SK-N-SH (cell line): ENCODE measurements around the gene PLD2. TPM values are rescaled to one million over a fixed set of nuclear protein-coding genes. Genes with fewer than 3 reads are reported as not detected.
"Not testable (repeated sequence)": the region's sequence is repeated elsewhere in the genome, so short reads cannot be mapped to it uniquely, and the experiment has no call there.

Experiments
- CTCF ChIA-PET: fragments of 300-600, 350-600 bp; formaldehyde crosslinking; extraction: SDS; loops from one replicate; lab custom pipeline; 2021; lab: Yijun Ruan, JAX
- POLR2A ChIA-PET: fragments of 350-600 bp; sonication (Branson Sonifier 250); formaldehyde crosslinking; extraction: SDS; loops from one replicate; lab custom pipeline; 2020; ENCODE audit warnings: antibody characterized with exemption, inconsistent platforms; lab: Yijun Ruan, JAX
- DNase-seq: peaks from one replicate; pipeline ENCODE4 v3.0.0; 2012
- H2AFZ ChIP-seq: fragments of 200-600 bp; sonication (generic); 2 replicates; pipeline ENCODE4 v1.8.1; 2016; ENCODE audit warnings: antibody characterized with exemption, mild to moderate bottlenecking, low read depth
- H3F3A ChIP-seq: fragments of 200-600 bp; sonication (generic); replicated peaks from 2 replicates; pipeline ENCODE3; 2016; ENCODE audit warnings: antibody characterized with exemption, mild to moderate bottlenecking; ENCODE audit not compliant: insufficient read depth
- H3K27ac ChIP-seq, 2 experiments: fragments of 200-500 bp in 1 of 2; fragments of 200-600 bp in 1 of 2; sonication (Bioruptor generic) in 1 of 2; sonication (generic), shearing (Covaris generic) in 1 of 2; 2 replicates each; pipeline versions ENCODE4 v1.5.1 to v1.6.1; 2014 to 2016; ENCODE audit warnings: low read depth in 2 of 2, inconsistent platforms in 1 of 2, low read length in 1 of 2, mild to moderate bottlenecking in 1 of 2, mixed read lengths in 1 of 2
- H3K27me3 ChIP-seq: fragments of 200-600 bp; sonication (generic), shearing (Covaris generic); 2 replicates; pipeline ENCODE4 v1.6.1; 2016; ENCODE audit warnings: mixed run types; ENCODE audit not compliant: insufficient read depth
- H3K36me3 ChIP-seq, 2 experiments: fragments of 200-500 bp in 1 of 2; fragments of 200-600 bp in 1 of 2; sonication (Bioruptor generic) in 1 of 2; sonication (generic) in 1 of 2; replicated peaks in 1 of 2; 2 replicates each; pipeline versions ENCODE3 to v1.5.1; 2014 to 2016; ENCODE audit warnings: low read length in 1 of 2, mild to moderate bottlenecking in 1 of 2; ENCODE audit not compliant: insufficient read depth in 2 of 2, control insufficient read depth in 1 of 2
- H3K4me1 ChIP-seq, 2 experiments: fragments of 200-500 bp in 1 of 2; fragments of 200-600 bp in 1 of 2; sonication (Bioruptor generic) in 1 of 2; sonication (generic), shearing (Covaris generic) in 1 of 2; 2 replicates each; pipeline versions ENCODE4 v1.5.1 to v1.6.1; 2014 to 2016; ENCODE audit warnings: low read depth in 1 of 2, low read length in 1 of 2, mixed run types in 1 of 2; ENCODE audit not compliant: insufficient read depth in 2 of 2, control insufficient read depth in 1 of 2
- H3K4me2 ChIP-seq: fragments of 200-600 bp; sonication (generic), shearing (Covaris generic); 2 replicates; pipeline ENCODE4 v1.6.1; 2017; ENCODE audit warnings: mixed run types
- H3K4me3 ChIP-seq, 2 experiments: fragments of 200-500 bp in 1 of 2; fragments of 200-600 bp in 1 of 2; sonication (Bioruptor generic) in 1 of 2; sonication (generic), shearing (Covaris generic) in 1 of 2; 2 replicates each; pipeline versions ENCODE4 v1.5.1 to v1.8.1; 2014 to 2016; ENCODE audit warnings: low read depth in 2 of 2, inconsistent platforms in 1 of 2, low read length in 1 of 2, mild to moderate bottlenecking in 1 of 2, mixed read lengths in 1 of 2, moderate library complexity in 1 of 2
- H3K79me2 ChIP-seq: fragments of 200-600 bp; sonication (generic); 2 replicates; pipeline ENCODE4 v1.8.1; 2017; ENCODE audit warnings: mild to moderate bottlenecking; ENCODE audit not compliant: insufficient read depth
- H3K9ac ChIP-seq: fragments of 200-600 bp; sonication (generic); 2 replicates; pipeline ENCODE4 v1.6.1; 2017; ENCODE audit warnings: mixed run types
- H3K9me2 ChIP-seq: fragments of 200-600 bp; sonication (generic); 2 replicates; pipeline ENCODE4 v1.6.1; 2017; ENCODE audit warnings: mixed run types
- H3K9me3 ChIP-seq: fragments of 200-600 bp; sonication (generic); 2 replicates; pipeline ENCODE4 v1.6.1; 2017; ENCODE audit warnings: mixed run types, mild to moderate bottlenecking, moderate library complexity
- H4K20me1 ChIP-seq: fragments of 200-600 bp; sonication (generic); 2 replicates; pipeline ENCODE4 v1.6.1; 2017; ENCODE audit warnings: mild to moderate bottlenecking, mixed run types; ENCODE audit not compliant: insufficient read depth
- CHD2 ChIP-seq: fragments of 150-350 bp; IDR thresholded peaks from 2 replicates; pipeline ENCODE4 v1.6.1; 2018; ENCODE audit warnings: low read length; ENCODE audit not compliant: partially characterized antibody
- ELF1 ChIP-seq: IDR thresholded peaks from 2 replicates; pipeline ENCODE4 v1.4.0; 2012
- FOSL2 ChIP-seq: IDR thresholded peaks from 2 replicates; pipeline ENCODE4 v1.4.0; 2012; ENCODE audit warnings: low read depth, mild to moderate bottlenecking, moderate library complexity, borderline replicate concordance
- FOXM1 ChIP-seq: IDR thresholded peaks from 2 replicates; pipeline ENCODE4 v1.4.0; 2012; ENCODE audit warnings: low read depth, mild to moderate bottlenecking
- MXI1 ChIP-seq: IDR thresholded peaks from 2 replicates; pipeline ENCODE4 v1.6.1; 2012; ENCODE audit warnings: mild to moderate bottlenecking, low read depth, low read length, improper control_type of control experiment
- NRF1 ChIP-seq: IDR thresholded peaks from 2 replicates; pipeline ENCODE4 v1.6.1; 2012; ENCODE audit warnings: low read depth, mild to moderate bottlenecking, low read length
- PBX3 ChIP-seq: IDR thresholded peaks from 2 replicates; pipeline ENCODE4; 2012
- RAD21 ChIP-seq: IDR thresholded peaks from 2 replicates; pipeline ENCODE4 v1.6.1; 2012; ENCODE audit warnings: mild to moderate bottlenecking, low read length
- RXRA ChIP-seq: IDR thresholded peaks from 2 replicates; pipeline ENCODE4 v1.4.0; 2012; ENCODE audit warnings: low read depth, mild to moderate bottlenecking, borderline replicate concordance
- SIN3A ChIP-seq: IDR thresholded peaks from 2 replicates; pipeline ENCODE4 v1.6.1; 2012; ENCODE audit warnings: low read depth, mild to moderate bottlenecking, low read length, moderate library complexity, borderline replicate concordance
- SMC3 ChIP-seq: IDR thresholded peaks from 2 replicates; pipeline ENCODE4 v1.6.1; 2012; ENCODE audit warnings: low read depth, low read length, improper control_type of control experiment
- TAF1 ChIP-seq: IDR thresholded peaks from 2 replicates; pipeline ENCODE4 v1.6.1; 2012; ENCODE audit warnings: low read depth, mild to moderate bottlenecking, low read length, moderate library complexity, borderline replicate concordance
- TCF12 ChIP-seq: IDR thresholded peaks from 2 replicates; pipeline ENCODE4 v1.4.0; 2012
- WGBS: methylation state at CpG from one replicate; pipeline ENCODE4 v1.1.6; 2017; ENCODE audit warnings: low lambda C conversion rate; 5-methylcytosine and 5-hydroxymethylcytosine counted together
- polyA plus RNA-seq, 3 experiments: library from polyadenylated mRNA; depleted of rRNA; stranded (reverse); fragments of >200 nt; gene quantifications; 2 replicates each; pipeline ENCODE4 v1.2.3, GENCODE V29; 2012

Gene PLD2
- polyA plus RNA-seq, 1 of the 3 experiments (the other 2 are of a cell fraction): 42.5 TPM

GRCh38 chr17:4827399-4827798 lies 20.4 kb downstream of the PLD2 start:
- Histone ChIP-seq H3K4me1 (no peaks in the 10 kb centered on the region), H4K20me1 (no peaks in the 10 kb centered on the region), H3K79me2 (no peaks in the 10 kb centered on the region), H3F3A (no peaks in the 10 kb centered on the region), H3K36me3 (no peaks in the 10 kb centered on the region), H3K27ac (no peak overlapping the region), H3K27me3 (no peaks in the 10 kb centered on the region), H3K9me2 (no peaks in the 10 kb centered on the region), H3K4me3 (no peak overlapping the region), H3K9me3 (no peaks in the 10 kb centered on the region), H2AFZ (no peak overlapping the region), H3K9ac (no peak overlapping the region), H3K4me2 (no peak overlapping the region)
- WGBS: 82% methylated on average over 8 of the region's 8 CpGs
- no peak for TF ChIP-seq FOSL2
- no peak for TF ChIP-seq SMC3
- no peak for TF ChIP-seq TCF12
- TF ChIP-seq MXI1: no peak
- TF ChIP-seq RAD21: no peak
- no peak for TF ChIP-seq PBX3
- TF ChIP-seq CHD2: no peak
- no peak for TF ChIP-seq RXRA
- no peak for TF ChIP-seq TAF1
- no peak for TF ChIP-seq NRF1
- TF ChIP-seq SIN3A: no peak
- TF ChIP-seq ELF1: no peak
- no peak for TF ChIP-seq FOXM1
- DNase-seq: no peak
- POLR2A ChIA-PET: no interaction called here
- CTCF ChIA-PET: no interaction called here

GRCh38 chr17:4832829-4833177 lies 25.9 kb downstream of the PLD2 start:
- not testable (repeated sequence) for H3K27me3 ChIP-seq
- POLR2A ChIA-PET: interaction anchor here (0.8 kb wide), 1 partner anchor 43 kb away, joined by 3 read pairs; no protein-coding TSS in a partner anchor

More at GRCh38 chr17:4832829-4833177, 25.9 kb downstream of the PLD2 start:
- 2% methylated on average over 12 of the region's 17 CpGs for WGBS
- not testable (repeated sequence) for DNase-seq, H3K36me3 ChIP-seq, H3K9me2 ChIP-seq, H3K9me3 ChIP-seq, H3F3A ChIP-seq
- peak overlapping the region; percentile 63 for H3K4me2 ChIP-seq
- 0 out of 2 replicates have a peak, but pooled peaks cover 21% of the 10 kb centered on the region for H4K20me1 ChIP-seq
- H3K27ac ChIP-seq: peak overlapping the region; percentile 89 to 91
- H3K4me3 ChIP-seq: peak overlapping the region; percentile 95 to 97
- H3K9ac ChIP-seq: peak overlapping the region; percentile 76; the same call in 1 of the 2 replicates
- H3K79me2 ChIP-seq: peaks cover 45% of the 10 kb centered on the region
- H2AFZ ChIP-seq: peak overlapping the region; percentile 93
- peaks cover 4 to 21% of the 10 kb centered on the region in 2 experiments; a peak in 3 of 4 replicates for H3K4me1 ChIP-seq
- CTCF ChIA-PET: interaction anchor here (1.5 kb wide), 1 partner anchor 34 kb away, joined by 3 read pairs; no protein-coding TSS in a partner anchor
